NCI-H69 (cell line): ENCODE measurements around the gene ATP6V1G3.
"Not testable (repeated sequence)": the region's sequence is repeated elsewhere in the genome, so short reads cannot be mapped to it uniquely, and the experiment has no call there.

Experiments
- DNase-seq: peaks from one replicate; lab custom pipeline; 2025; lab: John Stamatoyannopoulos, UW

ATP6V1G3 gene

DNA sequence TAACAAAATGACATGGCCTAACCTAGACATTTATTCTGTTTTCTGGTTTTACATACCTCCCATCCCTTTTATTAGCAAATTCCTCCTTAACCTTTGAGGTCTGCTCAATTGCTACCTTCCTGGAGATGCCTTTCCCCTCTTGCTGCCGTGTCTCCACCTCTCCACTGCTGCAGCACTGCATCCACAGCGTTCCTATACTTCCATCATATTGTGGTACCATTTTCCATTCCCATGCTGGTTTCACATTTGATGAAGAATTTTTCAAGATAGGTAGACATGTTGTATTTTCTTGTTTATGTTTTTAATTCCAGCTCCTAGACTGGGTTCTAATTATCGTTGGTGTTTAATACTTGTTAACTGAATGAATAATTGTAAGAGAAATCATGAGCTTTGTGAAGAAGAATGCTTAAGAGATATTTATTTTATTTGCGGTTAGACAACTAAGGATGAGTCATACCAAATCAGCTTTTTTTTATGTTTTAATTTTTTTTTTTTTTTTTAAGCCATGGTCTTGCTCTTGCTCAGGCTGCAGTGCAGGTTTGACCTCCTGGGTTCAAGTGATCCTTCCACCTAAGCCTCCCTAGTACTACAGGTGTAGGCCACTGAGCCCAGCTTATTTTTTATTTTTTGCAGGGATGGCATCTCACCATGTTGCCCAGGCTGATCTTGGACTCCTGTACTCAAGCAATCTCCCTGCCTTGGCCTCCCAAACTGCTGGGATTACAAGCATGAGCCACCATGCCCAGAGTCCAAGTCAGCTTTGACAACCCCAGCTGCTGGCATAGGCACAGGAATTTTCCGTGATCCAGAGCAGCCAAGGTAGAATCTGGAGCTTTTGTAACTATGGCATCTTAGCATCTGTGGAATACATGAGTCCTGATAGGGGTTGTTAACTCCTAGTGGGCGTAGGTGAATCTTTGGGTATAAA is 44.0 kb downstream of the ATP6V1G3 start:
- DNase-seq, result no peak

DNA sequence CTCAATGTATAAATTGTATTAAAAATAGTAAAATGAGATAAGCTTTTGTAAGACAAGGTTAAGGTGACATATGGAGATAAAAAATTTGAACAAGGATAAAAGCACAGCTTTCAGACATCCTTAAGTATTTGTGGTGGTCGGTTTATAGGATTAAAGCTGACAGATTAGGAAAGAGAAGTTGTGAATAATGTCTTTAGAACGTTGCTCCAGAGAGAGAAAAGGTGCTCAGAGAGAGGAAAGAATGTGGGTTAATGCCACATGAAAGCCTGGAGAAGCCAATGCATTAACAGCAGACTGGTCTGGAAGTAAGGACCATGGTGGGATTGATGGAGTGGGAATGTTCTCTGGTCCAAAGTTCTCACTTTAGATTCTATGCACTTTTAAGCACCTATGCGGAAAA is 44.8 kb downstream of the ATP6V1G3 start:
- DNase-seq, result no peak

DNA sequence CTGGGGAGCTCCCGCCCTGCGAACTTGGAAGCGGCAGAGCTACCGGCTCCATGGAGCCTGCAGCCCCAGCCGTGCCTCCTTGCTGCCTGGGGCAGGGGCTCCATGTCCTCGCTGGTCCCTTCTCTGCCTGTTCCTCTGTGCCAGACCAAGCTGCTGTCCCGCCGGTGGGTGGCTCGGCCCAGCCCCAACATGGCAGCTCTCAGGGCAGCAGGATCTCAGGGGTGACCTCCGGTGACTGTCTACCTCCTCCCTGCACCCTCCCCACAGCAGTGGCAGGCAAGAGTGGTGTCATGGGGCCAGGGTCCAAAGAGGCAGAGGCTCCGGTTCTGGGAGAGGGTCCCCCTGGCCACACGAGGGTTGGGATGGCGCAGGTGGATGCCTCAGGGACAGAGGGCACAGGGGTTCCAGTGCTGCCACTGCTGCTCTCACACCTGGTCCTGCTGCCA is 45.8 kb downstream of the ATP6V1G3 start:
- no peak for DNase-seq

DNA sequence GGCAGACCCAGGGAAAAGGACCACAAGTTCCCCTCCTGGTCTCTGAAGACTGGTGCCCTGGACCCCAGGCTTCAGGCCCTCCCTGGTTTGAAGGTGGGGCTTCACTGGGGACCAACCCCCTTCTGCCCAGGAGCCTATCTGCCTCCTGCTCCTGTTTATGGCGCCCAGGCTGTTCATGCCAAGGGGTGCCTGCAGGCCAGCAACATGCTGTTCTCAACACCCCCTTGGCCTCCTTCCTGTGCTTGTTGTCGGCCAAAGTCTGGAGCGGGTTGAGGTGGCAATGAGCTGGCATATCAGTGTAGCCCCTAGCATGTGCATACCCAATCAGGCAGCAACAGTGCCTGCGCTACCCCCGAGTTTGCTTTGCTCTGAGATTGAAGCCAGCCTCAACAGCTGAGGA is 46.3 kb downstream of the ATP6V1G3 start:
- DNase-seq, result no peak

DNA sequence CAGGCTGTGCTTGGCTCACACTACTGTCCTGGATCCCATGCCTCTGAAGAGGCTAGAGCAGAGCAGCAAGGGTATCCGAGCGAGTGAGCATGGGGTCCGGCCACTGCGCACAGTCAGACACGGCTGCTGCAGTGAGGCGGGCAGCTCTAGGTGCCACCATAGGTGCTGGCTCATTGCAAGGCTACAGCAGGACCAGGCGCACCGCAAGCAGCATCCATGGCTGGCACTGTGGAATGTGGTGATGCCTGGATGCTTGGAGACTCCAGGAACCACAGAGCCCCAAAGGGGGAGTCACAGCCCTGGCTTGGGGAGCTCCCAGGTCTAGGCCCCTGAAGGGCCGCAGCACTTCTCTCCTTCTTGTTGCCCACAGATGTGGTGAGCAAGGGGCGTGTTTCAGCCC is 47.2 kb downstream of the ATP6V1G3 start:
- DNase-seq, result no peak

DNA sequence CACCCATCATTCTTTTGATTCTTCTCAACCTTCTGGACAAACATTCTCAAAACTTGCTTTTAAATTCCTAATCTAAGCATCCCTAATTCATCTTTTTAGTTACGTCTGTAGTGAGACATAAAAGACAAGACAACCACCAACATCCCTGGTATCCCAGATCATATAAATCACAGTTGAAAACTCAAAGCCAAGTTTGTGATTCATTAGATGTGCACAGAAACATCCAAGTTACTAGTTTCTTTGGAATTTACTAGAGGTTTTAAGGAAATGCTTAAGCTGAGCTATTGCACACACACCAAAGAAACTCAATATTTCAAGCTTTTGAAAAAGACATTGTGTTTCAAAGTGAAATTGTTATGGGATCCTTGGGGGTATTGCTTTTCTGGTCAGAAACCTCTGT is 47.6 kb downstream of the ATP6V1G3 start:
- no peak for DNase-seq

DNA sequence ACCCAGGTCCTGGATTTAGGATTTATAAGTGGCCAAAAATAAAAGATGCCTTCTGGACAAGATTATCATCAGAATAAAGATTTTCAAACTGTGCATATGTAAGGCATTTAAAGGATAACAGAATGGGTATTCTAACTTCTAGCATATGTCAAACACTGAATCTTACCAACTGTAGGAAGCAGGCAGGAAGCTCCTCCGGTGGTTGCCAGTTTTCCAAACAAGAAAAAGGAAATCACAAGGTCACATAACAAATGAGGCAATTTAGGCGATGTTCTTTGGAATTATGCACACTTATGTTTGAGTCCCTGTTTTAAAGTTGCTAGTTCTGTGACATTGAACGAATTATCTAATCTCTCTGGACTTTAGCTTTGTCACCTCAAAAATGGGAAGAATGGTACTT is 48.9 kb downstream of the ATP6V1G3 start:
- DNase-seq, result no peak

DNA sequence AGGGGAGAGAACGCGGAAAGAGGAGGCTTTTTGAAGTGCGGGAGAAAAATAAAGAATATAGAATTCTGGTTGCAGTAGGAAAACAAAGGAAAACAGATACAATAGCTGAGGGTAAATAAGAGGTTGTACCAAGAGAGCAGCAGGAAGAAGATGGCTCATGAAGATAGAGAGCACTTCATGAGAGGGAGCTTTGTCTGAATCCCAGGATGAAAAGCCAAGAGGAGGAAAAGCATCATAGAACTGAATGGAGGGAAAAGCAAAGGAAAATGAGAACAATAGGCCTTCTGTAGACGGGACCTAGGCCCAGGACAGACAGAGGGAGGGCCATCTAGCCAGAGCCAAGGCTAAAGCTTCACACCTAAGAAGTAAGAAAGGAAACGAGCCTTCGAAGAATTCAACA is 49.5 kb downstream of the ATP6V1G3 start:
- no peak for DNase-seq

DNA sequence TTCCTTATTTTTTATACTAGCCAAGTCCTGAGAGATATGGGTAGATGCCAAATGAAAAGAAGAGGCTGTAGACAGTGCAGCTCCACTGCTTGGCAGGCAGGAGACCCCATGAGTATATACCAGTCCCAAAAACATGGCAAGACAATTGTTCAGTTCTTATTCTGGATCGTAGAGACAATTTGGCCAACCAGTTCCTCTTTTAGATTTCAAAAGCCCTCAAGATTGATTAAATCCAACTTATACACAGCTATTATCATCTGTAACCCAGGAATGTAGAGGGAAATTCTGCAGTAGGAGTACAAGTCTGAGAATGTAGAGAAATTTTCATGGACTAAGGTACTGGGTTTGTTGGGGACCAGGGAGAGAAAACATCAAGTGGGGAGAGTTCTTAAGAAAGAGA is 50.3 kb downstream of the ATP6V1G3 start:
- DNase-seq, result no peak

DNA sequence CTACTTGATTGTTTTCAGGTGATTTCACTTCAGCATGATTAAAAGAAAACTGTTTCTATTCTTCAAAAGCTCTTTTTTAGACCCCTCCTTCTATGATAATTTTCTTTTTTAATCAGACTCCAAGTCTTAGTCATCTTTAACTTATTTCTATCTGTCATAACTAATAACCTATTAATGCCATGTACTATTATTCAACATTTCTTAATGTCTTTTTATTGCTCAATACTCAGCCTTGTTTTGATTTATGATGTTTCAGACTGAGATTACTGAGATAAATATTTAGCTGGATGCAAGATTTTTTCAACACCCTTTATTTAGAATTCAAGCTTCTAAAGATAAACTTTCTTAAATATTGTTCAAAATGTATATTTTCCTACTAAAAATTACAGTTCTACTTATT is 53.6 kb downstream of the ATP6V1G3 start:
- DNase-seq, result no peak

DNA sequence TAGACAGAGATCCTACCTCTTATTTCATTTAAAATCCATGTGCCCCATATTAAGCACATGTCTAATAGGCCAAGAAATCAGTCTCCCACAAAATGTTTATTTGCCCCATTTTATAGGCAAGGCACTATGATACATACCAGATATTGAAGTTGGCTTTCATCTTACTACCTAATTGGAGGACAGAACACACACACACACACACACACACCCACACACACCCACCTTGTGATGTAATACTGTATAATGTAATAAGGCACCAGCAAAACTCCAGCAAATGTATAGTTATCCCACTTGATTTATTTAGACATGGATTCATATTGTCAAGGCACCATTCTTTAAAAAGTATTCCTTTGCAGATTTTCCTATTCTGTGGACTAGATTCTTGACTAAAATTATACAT is 56.8 kb downstream of the ATP6V1G3 start:
- DNase-seq, result no peak

DNA sequence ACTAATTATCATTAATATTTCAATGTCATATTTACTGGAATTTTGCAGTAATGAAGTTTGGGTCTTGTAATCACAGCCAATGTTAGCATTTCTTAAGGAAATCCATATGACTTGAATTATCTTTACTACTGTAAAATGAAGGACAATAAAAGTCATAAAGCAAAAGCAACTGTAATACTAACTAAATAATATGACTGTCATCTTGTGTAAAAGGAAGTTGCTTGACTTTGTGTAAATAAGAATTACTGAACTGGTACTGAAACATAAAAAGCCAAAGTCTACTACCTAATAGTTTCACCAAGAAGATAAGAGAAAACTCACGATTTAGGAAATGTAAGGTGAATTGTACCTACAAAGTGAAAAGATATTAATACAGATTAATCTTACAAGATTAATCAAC is 57.5 kb downstream of the ATP6V1G3 start:
- no peak for DNase-seq

DNA sequence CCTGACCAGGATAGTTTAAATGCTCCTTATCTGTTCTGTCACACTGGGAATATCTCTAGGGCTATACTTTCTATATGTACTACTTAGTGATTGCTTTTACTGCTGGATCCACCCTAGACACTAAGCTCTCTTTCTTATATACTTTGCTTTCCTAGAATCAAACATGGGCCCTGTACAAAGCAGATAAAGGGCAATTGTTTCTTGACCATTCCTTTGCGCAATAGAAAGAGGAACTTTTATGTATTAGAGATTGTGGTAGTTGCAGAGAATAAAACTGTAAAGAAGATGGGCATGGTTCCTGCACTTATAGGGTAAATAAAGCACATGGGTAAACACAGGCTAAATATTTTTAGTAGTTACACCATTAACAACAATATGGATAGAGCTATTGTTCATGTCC is 58.8 kb downstream of the ATP6V1G3 start:
- no peak for DNase-seq

DNA sequence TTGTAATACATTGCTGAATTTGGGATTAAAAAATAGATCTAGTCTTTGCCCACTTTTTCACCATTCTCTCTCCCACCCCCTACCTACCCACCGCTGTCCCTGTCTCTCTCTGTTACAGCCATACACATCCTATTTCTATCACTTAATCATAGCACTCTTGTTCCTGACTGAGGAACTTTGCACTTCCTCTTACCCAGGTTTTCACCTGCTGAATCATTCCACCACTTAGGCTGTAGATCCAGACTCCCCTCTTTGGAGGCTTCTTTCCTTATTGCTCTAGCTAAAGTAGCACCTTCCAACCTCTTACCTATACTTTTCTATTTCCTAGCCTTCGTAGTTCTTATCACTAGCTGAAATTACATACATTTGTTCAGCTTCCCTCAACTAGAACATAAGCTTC is 59.6 kb downstream of the ATP6V1G3 start:
- DNase-seq, result no peak

DNA sequence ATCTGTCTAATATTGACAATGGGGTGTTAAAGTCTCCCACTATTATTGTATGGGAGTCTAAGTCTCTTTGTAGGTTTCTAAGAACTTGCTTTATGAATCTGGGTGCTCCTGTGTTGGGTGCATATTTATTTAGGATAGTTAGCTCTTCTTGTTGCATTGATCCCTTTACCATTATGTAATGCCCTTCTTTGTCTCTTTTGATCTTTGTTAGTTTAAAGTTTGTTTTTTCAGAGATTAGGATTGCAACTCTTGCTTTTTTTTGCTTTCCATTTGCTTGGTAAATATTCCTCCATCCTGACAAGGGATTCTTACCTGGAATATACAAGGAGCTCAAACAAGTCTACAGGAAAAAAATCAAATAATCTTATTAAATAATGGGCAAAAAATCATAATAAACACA is 63.1 kb downstream of the ATP6V1G3 start:
- not testable (repeated sequence) for DNase-seq
